Stomach smooth muscle (tissue), 2 donors: Measurements from ENCODE around the gene TJP1.
A peak's percentile ranks its signal among the peaks of the same experiment; 100 is the strongest.
"Not testable (repeated sequence)": the region's sequence is repeated elsewhere in the genome, so short reads cannot be mapped to it uniquely, and the experiment has no call there.

Source experiments
- H3K27ac ChIP-seq: one replicate; pipeline ENCODE4 v1.7.0; 2013; ENCODE audit warnings: mild to moderate bottlenecking, low read length, inconsistent platforms
- H3K27me3 ChIP-seq, 2 donors: one replicate each; pipeline ENCODE4 v1.7.0; 2013; ENCODE audit warnings: low read length in 2 of 2; ENCODE audit not compliant: insufficient read depth in 2 of 2, control insufficient read depth in 1 of 2
- H3K36me3 ChIP-seq, 2 donors: one replicate each; pipeline ENCODE4 v1.7.0; 2013; ENCODE audit warnings: low read length in 2 of 2; ENCODE audit not compliant: control insufficient read depth in 2 of 2, insufficient read depth in 2 of 2
- H3K4me1 ChIP-seq: one replicate; pipeline ENCODE4 v1.7.0; 2013; ENCODE audit warnings: low read length; ENCODE audit not compliant: control insufficient read depth, insufficient read depth
- H3K4me3 ChIP-seq, 2 donors: one replicate each; pipeline ENCODE4 v1.7.0; 2013; ENCODE audit warnings: low read length in 2 of 2
- H3K9ac ChIP-seq, 2 donors: one replicate each; pipeline ENCODE4 v1.7.0; 2013; ENCODE audit warnings: low read length in 2 of 2, mild to moderate bottlenecking in 1 of 2
- H3K9me3 ChIP-seq, 2 donors: one replicate each; pipeline ENCODE4 v1.7.0; 2013; ENCODE audit warnings: low read length in 2 of 2; ENCODE audit not compliant: control insufficient read depth in 2 of 2
- donor health status: healthy.
- donor health status: Pancreatic carcinoma.

Gene TJP1

DNA sequence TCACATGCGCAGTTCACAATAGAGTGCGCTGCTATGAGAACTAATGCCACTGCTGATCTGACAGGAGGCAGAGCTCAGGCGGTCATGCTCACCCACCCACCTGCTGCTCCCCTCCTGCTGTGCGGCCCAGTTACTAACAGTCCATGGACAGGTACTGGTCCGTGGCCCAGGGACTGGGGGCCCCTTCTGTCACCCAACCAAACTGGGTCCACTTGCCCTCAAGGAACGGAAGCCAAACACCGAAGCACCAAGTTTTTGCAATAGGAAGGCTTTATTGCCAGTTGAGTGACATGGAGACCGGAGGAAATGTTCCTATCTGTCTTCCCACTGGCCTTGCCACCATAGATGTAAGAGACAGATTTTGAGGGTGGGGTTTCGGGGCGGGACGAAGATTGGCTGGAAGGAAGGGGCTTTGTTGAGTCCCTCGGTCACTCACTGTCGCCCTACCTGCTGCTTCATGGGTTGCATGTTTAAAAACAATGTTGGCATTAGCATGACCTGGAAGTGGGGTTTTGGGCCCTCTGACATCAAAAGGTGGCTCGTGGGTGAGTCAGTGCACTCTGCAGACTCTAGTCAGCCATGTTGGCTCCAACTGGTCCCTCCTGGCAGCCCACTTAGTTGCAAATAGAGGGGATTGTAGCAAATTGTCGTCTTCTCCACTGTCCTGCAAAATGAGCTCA, 141.0 kb downstream of the TJP1 start:
- Histone ChIP-seq H3K27me3 (no peaks in the 10 kb centered on the region), H3K4me1 (peaks cover 4% of the 10 kb centered on the region), H3K9ac (no peak overlapping the region), H3K4me3 (no peak overlapping the region), H3K9me3 (no peaks in the 10 kb centered on the region), H3K27ac (no peak overlapping the region), H3K36me3 (no peaks in the 10 kb centered on the region)

DNA sequence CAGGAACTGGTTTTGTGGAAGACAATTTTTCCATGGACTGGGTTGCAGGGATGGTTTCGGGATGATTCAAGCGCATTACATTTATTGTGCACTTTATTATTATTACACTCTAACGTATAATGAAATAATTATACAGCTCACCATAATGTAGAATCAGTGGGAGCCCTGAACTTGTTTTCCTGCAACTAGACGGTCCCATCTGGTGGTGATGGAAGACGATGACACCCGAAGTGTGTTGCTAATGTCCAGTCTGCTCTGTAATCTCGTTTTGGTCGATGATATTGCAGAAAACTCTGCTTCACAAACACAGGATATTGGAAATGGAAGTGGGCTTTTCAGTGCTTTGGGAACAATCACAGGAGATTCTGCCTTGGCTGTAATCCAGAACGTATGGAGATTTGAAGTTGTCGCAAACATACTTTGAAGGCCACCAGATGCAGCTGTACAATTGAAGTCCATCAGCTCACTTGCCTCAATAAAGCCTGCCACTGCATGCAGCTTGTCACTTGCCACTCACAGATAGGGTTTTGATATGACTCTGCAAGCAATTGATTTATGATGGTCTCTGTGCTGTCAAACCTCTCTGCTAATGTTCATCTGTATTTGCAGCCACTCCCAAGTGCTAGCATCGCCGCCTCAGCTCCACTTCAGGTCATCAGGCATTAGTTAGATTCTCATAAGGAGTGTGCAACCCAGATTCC, 141.7 kb downstream of the TJP1 start:
- Histone ChIP-seq H3K9ac (no peak overlapping the region), H3K36me3 (no peaks in the 10 kb centered on the region), H3K27me3 (no peaks in the 10 kb centered on the region), H3K27ac (no peak overlapping the region), H3K4me1 (peaks cover 4% of the 10 kb centered on the region), H3K9me3 (no peaks in the 10 kb centered on the region), H3K4me3 (no peak overlapping the region)

- no peak overlapping the region for H3K27ac ChIP-seq
- H3K36me3 ChIP-seq = no peaks in the 10 kb centered on the region
- H3K27me3 ChIP-seq = no peaks in the 10 kb centered on the region
- H3K4me1 ChIP-seq = peaks cover 6% of the 10 kb centered on the region
- no peak overlapping the region for H3K9ac ChIP-seq
- no peak overlapping the region for H3K4me3 ChIP-seq
- H3K9me3 ChIP-seq = no peaks in the 10 kb centered on the region
These were observed 143.7 kb downstream of the TJP1 start for GRCh38 chr15:29678504-29679034.

DNA sequence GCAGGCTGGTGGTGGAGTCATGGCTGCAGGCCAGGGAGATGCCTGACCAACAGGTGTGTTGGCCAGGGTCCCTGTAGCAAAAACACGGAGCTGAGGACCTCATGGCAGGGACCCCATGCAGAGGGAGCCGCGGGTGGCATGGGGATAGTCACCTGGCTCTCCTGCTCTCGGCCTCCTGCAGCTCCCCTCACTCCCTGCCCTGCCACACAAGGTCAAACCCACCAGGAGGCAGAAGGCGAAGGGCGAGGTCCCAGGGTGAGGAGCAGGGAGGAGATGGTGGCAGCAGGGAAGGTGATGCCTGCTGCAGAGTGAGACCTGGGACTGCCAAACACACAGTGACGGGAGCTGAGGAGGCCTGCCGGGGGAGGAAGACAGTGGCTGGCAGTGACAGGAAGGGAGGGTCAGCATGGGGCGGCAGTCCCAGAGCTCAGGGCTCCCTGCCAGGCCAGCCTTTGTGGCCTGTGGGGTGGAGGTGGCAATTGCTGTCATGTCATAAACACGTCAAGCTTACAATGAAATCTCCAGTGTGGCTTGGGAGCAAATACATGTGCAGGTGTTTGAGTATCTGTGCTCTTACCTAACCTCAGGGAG, 144.3 kb downstream of the TJP1 start:
- Histone ChIP-seq H3K36me3 (no peaks in the 10 kb centered on the region), H3K27me3 (no peaks in the 10 kb centered on the region), H3K4me1 (peaks cover 6% of the 10 kb centered on the region), H3K9me3 (no peaks in the 10 kb centered on the region), H3K4me3 (no peak overlapping the region), H3K27ac (no peak overlapping the region), H3K9ac (no peak overlapping the region)

DNA sequence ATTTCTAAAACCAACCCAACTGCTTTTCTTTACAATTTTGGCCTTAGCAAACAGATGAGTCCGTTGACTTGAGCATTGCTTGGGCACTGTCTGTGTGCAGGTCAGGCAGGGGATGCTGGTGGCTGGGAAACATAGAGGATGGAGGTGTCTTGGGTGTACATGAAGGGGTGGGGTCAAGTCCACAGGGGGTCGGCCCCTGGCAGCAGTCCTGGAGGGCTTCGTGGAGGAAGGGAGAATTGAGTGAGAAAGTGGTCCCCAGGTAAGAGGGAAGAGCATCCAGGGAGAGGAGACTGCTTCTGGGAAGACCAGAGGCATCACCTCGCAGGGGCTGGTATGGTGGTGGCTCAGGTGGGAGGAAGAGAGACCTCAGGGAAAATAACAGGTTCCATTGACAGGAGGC, 144.8 kb downstream of the TJP1 start:
- no peaks in the 10 kb centered on the region for H3K27me3 ChIP-seq
- H3K9ac ChIP-seq = no peak overlapping the region
- H3K27ac ChIP-seq = no peak overlapping the region
- H3K4me3 ChIP-seq = no peak overlapping the region
- no peaks in the 10 kb centered on the region for H3K36me3 ChIP-seq
- H3K9me3 ChIP-seq = no peaks in the 10 kb centered on the region
- H3K4me1 ChIP-seq = peaks cover 6% of the 10 kb centered on the region

DNA sequence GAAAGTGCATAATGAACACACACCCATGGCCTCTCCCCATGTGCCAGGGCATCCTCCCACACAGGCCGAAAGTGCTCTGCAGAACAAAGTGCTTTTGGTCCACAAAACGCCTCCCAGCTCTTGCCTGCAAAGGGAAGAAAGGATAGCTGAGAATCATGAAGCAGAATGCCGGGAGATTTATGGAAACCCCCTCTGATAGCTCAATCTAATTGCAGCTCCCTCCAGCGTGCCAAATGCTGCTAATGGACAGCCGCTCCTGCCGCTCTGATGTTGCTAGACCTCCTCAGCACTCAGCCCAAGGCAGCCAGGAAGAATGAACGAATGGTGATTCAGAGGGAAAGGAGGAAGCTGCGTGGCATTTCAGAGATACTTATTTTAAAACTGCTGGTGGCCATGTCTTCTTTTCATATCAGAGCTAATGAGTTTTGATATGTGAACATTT, 145.3 kb downstream of the TJP1 start:
- Histone ChIP-seq H3K36me3 (no peaks in the 10 kb centered on the region), H3K27ac (no peak overlapping the region), H3K4me1 (peaks cover 6% of the 10 kb centered on the region), H3K9me3 (no peaks in the 10 kb centered on the region), H3K27me3 (no peaks in the 10 kb centered on the region), H3K9ac (no peak overlapping the region), H3K4me3 (no peak overlapping the region)

DNA sequence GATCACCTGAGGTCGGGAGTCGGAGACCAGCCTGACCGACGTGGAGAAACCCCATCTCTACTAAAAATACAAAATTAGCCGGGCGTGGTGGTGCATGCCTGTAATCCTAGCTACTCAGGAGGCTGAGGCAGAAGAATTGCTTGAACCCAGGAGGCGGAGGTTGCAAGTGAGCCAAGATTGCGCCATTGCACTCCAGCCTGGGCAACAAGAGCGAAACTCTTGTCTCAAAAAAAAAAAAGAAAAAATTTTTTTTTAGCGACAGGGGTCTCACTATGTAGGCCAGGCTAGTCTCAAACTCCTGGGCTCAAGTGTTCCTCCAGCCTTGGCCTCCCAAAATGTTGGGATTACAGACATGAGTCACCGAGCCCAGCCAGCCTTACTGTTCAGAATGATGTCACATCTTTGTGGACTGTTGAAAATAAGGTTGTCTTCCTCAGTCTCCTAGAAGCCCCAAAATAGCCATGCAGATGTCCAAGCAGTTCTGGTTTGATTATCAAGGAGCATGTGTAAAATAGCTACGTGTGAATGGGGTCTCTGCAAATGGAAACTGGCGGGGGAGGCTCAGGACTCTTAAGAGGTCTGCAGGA, 145.8 kb downstream of the TJP1 start:
- H3K4me1 ChIP-seq = peaks cover 10% of the 10 kb centered on the region
- H3K36me3 ChIP-seq, H3K4me3 ChIP-seq, H3K9ac ChIP-seq, H3K27ac ChIP-seq, H3K27me3 ChIP-seq, H3K9me3 ChIP-seq: not testable (repeated sequence)

GRCh38 chr15:29675791-29676301, 146.4 kb downstream of the TJP1 start:
- Histone ChIP-seq H3K27me3 (no peaks in the 10 kb centered on the region), H3K9me3 (no peaks in the 10 kb centered on the region), H3K27ac (no peak overlapping the region), H3K4me3 (peak overlapping the region; percentile 53 to 75), H3K9ac (no peak overlapping the region), H3K36me3 (no peaks in the 10 kb centered on the region), H3K4me1 (peaks cover 16% of the 10 kb centered on the region)

- no peaks in the 10 kb centered on the region for H3K9me3 ChIP-seq
- H3K27ac ChIP-seq = no peak overlapping the region
- peak overlapping the region; percentile 53 to 75 for H3K4me3 ChIP-seq
- peaks cover 22% of the 10 kb centered on the region for H3K4me1 ChIP-seq
- no peaks in the 10 kb centered on the region for H3K27me3 ChIP-seq
- H3K36me3 ChIP-seq = no peaks in the 10 kb centered on the region
- peak overlapping the region in 1 of 2 donors; percentile 28 for H3K9ac ChIP-seq
These were observed 147.4 kb downstream of the TJP1 start for GRCh38 chr15:29674661-29675533.
